Left lung (tissue), 10 donors: ENCODE data around the gene FNBP1L. TPM values are rescaled to one million over a fixed set of nuclear protein-coding genes. Genes with fewer than 3 reads are reported as not detected.
"Not testable (repeated sequence)": the region's sequence is repeated elsewhere in the genome, so short reads cannot be mapped to it uniquely, and the experiment has no call there.

ENCODE experiments used
- ATAC-seq: fragments of 200-7000 bp; cut with Tn5 transposase; one replicate; pipeline ENCODE4 v1.9.1; 2020; ENCODE audit warnings: moderate library complexity
- DNase-seq, 4 donors: peaks; one replicate each; pipeline ENCODE4 v3.0.0-alpha.2; 2013 to 2020
- H3K27ac ChIP-seq, 2 donors: fragments of 200-600 bp; sonication (generic) in 1 of 2; one replicate each; pipeline versions ENCODE4 v1.5.0 to v1.8.0; 2020 to 2021
- H3K27me3 ChIP-seq, 2 donors: fragments of 200-600 bp; sonication (generic) in 1 of 2; one replicate each; pipeline versions ENCODE4 v1.5.0 to v1.8.0; 2020 to 2021
- H3K36me3 ChIP-seq, 2 donors: fragments of 200-600 bp; sonication (generic) in 1 of 2; one replicate each; pipeline versions ENCODE4 v1.5.0 to v1.8.0; 2020 to 2021
- H3K4me1 ChIP-seq, 2 donors: fragments of 200-600 bp; one replicate each; pipeline ENCODE4 v1.8.0; 2021
- H3K4me3 ChIP-seq, 2 donors: fragments of 200-600 bp; sonication (generic) in 1 of 2; one replicate each; pipeline versions ENCODE4 v1.5.0 to v1.8.0; 2020 to 2021; ENCODE audit warnings: mild to moderate bottlenecking in 1 of 2
- H3K9me3 ChIP-seq, 2 donors: fragments of 200-600 bp; sonication (generic) in 1 of 2; one replicate each; pipeline versions ENCODE4 v1.5.0 to v1.8.0; 2020 to 2021
- CTCF ChIP-seq, 2 donors: fragments of 200-600 bp; sonication (generic) in 1 of 2; IDR thresholded peaks; one replicate each; pipeline versions ENCODE4 v1.5.0 to v1.8.0; 2021; ENCODE audit warnings: antibody characterized with exemption in 2 of 2
- intact Hi-C, 2 donors: fragments of 100-400 bp; cut with DNase I; formaldehyde crosslinking; loops; one replicate each; pipeline versions ENCODE4 v1.11.2 to v1.14.2; 2022
- polyA plus RNA-seq, 6 donors: library from polyadenylated mRNA; unstranded; fragments of 120-200 nt; gene quantifications; one replicate each; pipeline ENCODE4 v1.2.1, GENCODE V29; 2013; ENCODE audit not compliant: insufficient read length in 6 of 6
- total RNA-seq, 2 donors: library from RNA; stranded (reverse); fragmentation: NEBNext Ultra II Directional; extraction: Animal tissue kit (Norgen Biotek cat#: 25700); gene quantifications; one replicate each; pipeline ENCODE4 v1.2.1, GENCODE V29; 2021
- donor health status: DM: no; HTN: yes; CAD: no.
- donor health status: DM: no; HTN: no; CAD: no.

The FNBP1L gene
- total and polyA plus RNA-seq, 8 donors = 26.9 to 126 (median 112) TPM

DNA sequence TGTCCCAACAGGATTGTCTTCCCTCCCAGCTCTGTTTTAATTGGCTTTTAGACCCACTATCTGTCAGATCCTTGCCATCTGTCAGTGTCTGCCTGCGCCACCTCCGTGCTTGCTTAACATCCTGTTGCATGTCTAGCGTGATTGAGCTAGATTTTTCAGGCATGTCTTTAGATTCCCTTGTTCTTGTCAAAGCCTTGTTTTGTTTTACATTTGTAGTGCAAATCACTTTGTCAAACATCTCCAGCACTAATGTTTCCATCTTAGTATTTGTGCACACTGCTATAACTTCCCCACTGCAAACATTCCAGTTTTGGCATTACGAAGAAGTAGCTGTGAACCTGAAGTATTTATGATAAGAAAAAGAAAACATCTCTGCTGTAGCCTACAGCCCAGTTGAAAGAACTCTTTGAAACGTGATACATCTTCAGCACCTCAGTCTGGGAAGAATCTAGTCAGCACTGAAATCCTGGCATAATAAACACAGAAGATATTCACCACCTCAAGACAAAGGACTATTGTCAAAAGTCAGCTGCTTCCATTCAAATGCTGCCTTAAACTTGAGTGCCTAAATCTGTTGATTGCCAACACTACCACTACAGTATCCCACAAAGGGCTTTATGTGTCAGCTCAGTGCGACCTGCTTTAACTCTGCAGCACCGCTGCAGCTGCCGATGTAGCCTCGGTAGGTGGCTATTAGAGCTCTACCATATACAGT lies 105.0 kb downstream of the FNBP1L start:
- no peak for TF ChIP-seq CTCF (IDR thresholded peaks at IDR 0.05)
- peak overlapping the region; percentile 40 to 54 for H3K27ac ChIP-seq

DNA sequence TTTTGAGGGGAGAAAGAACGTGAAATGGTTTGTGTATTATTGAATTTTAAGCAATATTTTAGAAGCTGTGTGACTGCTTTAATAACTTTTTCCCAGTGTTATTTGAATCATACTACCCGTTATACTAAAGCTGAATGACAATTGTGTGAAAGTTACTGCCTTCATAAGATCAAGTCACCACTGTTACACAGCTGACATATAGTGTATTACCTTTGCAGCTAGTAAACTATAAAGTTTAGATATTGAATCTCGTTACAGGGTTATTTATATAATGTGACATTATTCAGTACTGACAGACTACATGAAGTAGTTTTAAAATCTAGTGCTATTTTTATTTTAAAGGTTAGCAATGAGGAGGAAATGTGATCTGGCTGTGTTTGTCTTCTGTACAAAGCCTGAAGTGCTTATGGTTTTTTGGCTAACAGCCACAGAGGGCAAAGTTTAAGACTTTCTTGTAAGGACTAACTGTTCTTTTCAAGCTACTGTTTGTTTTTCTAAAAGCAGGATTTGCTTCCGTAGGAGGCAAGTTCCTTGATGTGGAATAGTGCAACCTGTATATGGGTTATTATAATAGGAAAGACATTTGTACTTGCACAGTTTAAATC lies 106.1 kb downstream of the FNBP1L start:
- H3K9me3 ChIP-seq, H3K27me3 ChIP-seq, H3K36me3 ChIP-seq, intact Hi-C loops, H3K4me3 ChIP-seq: not testable (repeated sequence)
- peak; percentile 73 for ATAC-seq
- Histone ChIP-seq H3K27ac (peak overlapping the region; percentile 40 to 54), H3K4me1 (peaks cover 13 to 47% of the 10 kb centered on the region in 2 donors)
- DNase-seq = peak in 1 of 4 donors; percentile 59

More for the DNA sequence above, 105.0 kb downstream of the FNBP1L start:
- intact Hi-C loops = no loop called here
- ATAC-seq (peak; percentile 16), DNase-seq (no peak)
- Histone ChIP-seq H3K9me3 (no peaks in the 10 kb centered on the region), H3K36me3 (peaks cover 0 to 5% of the 10 kb centered on the region in 2 donors), H3K4me3 (no peak overlapping the region), H3K27me3 (no peaks in the 10 kb centered on the region), H3K4me1 (peaks cover 13 to 45% of the 10 kb centered on the region in 2 donors)

DNA sequence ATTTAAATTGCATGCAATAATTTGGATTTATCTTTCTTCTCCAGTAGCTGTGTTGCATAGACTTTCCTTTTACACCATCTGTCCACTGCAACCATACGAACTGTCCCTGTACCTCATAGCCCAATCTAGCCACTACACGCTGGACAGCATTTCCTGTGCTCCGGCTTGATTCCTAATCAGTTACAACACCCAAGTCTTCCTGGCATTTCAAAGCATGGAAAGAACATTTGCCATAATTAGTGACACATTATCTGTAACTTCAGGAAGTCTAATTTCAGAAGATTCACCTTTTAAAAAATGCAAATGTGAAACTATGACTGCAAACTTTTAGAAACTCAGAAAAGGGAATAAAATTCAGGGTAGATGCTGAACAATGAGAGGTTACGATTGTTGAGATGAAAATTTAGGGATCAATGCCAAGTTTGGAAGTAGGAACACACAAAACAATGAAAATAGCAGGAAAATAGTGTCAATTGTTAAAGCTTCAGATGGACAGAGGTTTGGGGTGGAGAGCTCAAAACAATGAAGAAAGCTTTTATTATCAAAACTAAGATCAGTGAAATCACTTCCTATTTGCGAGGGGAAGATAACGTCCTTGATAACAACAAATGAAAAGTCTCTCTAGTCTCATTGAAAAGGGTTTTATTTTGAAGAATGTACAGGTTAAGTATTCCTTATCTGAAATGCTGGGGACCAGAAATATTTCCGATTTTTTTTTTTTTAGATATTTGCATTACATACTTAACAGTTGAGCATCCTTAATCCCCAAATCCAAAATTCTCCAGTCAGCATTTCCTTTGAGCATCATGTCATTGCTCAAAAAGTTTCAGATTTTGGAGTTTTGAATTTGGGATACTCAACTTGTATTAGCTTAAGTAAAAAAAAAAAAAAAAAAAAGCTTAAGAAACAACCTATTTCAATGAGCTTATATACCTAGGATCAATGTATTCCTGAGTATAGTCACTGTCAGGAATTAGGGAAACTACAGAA lies 107.3 kb downstream of the FNBP1L start:
- intact Hi-C loops = no loop called here
- peak overlapping the region in 1 of 2 donors; percentile 54 for H3K27ac ChIP-seq
- H3K36me3 ChIP-seq = no peaks in the 10 kb centered on the region
- no peak for TF ChIP-seq CTCF (IDR thresholded peaks at IDR 0.05)
- no peaks in the 10 kb centered on the region for H3K9me3 ChIP-seq
- no peak for DNase-seq
- H3K4me3 ChIP-seq = no peak overlapping the region
- ATAC-seq = peak; percentile 45
- H3K27me3 ChIP-seq = no peaks in the 10 kb centered on the region
- H3K4me1 ChIP-seq = peaks cover 13 to 48% of the 10 kb centered on the region in 2 donors

DNA sequence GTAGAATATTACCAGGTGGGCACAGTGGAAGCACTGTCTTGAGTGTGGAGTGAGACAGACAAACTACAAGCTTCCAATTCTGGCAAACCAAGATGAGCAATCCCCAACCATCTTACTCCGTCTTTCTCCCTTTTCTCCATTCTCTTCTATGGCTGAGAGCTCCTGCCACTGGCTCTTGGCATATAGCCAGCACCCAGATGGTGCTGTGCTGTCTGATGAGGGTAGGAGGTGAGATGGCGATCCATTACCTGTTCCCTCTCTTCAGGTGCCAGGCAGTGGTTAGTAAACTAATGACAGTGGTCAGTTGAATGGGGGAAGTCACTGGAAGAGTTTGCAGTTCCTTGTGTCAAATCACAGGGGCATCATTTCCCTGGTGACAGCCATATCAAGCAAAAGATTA lies 108.4 kb downstream of the FNBP1L start:
- Histone ChIP-seq H3K4me3 (no peak overlapping the region), H3K27me3 (no peaks in the 10 kb centered on the region), H3K4me1 (peaks cover 13 to 48% of the 10 kb centered on the region in 2 donors), H3K9me3 (no peaks in the 10 kb centered on the region), H3K36me3 (peaks cover 0 to 7% of the 10 kb centered on the region in 2 donors), H3K27ac (peak overlapping the region in 1 of 2 donors; percentile 54)
- ATAC-seq = no peak
- intact Hi-C loops = no loop called here
- no peak for TF ChIP-seq CTCF (IDR thresholded peaks at IDR 0.05)
- DNase-seq = no peak

- Histone ChIP-seq H3K36me3 (peaks cover 0 to 28% of the 10 kb centered on the region in 2 donors), H3K9me3 (no peaks in the 10 kb centered on the region), H3K27ac (no peak overlapping the region), H3K27me3 (no peaks in the 10 kb centered on the region), H3K4me1 (peaks cover 0 to 25% of the 10 kb centered on the region in 2 donors), H3K4me3 (no peak overlapping the region)
- ATAC-seq = no peak
- TF ChIP-seq CTCF (IDR thresholded peaks at IDR 0.05) = no peak
- no peak for DNase-seq
- intact Hi-C loops = no loop called here
Observed at GRCh38 chr1:93559045-93559444, 111.1 kb downstream of the FNBP1L start.
